ENCODE results near the gene KPNA4. TPM values are rescaled to one million over a fixed set of nuclear protein-coding genes. Genes with fewer than 3 reads are reported as not detected.

The KPNA4 gene
- total RNA-seq, 4 donors from 2014 or later = 24.7 to 31.2 (median 30.4) TPM

DNA sequence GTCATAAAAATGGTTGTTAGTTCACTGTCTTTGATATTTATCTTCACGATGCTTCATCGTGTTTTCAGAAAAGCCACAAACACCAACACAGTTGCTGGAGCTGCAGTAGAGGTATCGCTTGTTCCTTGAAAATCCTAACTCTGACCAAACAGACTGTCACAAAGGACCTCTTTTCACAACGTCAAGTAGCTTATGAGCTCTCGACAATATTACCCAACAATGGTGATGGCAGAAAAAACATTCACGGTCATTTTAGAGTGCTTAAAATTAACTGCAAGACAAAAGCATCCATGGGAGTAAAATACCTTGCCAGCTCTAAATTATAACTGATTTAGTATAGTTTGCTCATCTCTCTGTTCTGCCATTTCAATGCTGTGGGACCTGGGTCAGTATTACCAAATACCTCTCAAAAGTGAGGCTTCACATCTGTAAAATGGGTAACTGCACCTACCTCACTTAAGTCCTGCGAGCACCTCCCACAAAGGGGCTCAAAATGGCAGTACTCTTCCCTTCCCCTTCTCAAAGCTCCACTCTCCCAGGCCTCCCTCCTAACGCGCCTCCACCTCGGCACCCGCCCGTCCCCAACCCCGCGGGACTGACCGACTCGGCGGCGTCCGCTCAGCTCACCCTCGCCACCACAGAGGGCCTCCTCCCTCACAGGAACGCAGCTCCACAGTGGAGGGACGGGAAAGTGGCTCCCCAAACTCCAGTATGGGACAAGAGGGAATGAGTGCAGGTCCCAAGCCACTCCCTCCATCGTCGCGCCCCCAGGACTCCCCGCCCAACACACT is 116.3 kb downstream of the KPNA4 start:
- no peaks in the 10 kb centered on the region for H3K27me3 ChIP-seq
- intact Hi-C loops (cut with DNase I) = no loop called here
- DNase-seq = no peak
- peak overlapping the region in 1 of 3 donors; percentile 24 for H3K27ac ChIP-seq
- H3K4me1 ChIP-seq = peaks cover 0 to 7% of the 10 kb centered on the region in 2 donors
- WGBS, 2 donors = 3 to 4% methylated on average over 25 of the region's 26 CpGs
- H3K4me3 ChIP-seq (replicated peaks in 1 of 3) = peak overlapping the region in 2 of 3 donors; percentile 23 to 39
- no peak for TF ChIP-seq CTCF (IDR thresholded peaks at IDR 0.05)
- no peak for TF ChIP-seq POLR2A (IDR thresholded peaks at IDR 0.05)
- no peaks in the 10 kb centered on the region for H3K36me3 ChIP-seq
- no peaks in the 10 kb centered on the region for H3K9me3 ChIP-seq

DNA sequence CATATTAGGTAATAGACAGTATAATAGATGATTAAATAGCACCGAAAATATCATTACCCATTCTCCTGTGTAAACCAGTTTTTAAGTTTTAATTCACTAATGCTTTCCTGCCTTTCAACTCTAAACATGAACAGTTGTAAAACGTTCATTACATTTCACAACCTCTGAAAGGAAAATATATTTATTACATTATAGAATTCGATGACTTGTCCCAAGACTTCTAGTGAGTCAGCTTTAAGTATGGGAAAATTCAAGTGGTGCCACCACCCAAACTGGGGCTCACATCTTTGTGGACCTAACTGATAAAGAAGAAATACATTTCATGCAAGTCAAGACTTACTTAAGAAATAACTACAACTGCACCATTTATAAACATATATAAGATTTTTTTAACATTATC is 117.8 kb downstream of the KPNA4 start:
- Histone ChIP-seq H3K4me3 (replicated peaks in 1 of 3) (no peak overlapping the region), H3K36me3 (no peaks in the 10 kb centered on the region), H3K27me3 (no peaks in the 10 kb centered on the region), H3K4me1 (peaks cover 0 to 7% of the 10 kb centered on the region in 2 donors), H3K9me3 (no peaks in the 10 kb centered on the region), H3K27ac (no peak overlapping the region)
- 78 to 79% methylated on average over 3 of the region's 3 CpGs for WGBS, 2 donors
- TF ChIP-seq POLR2A (IDR thresholded peaks at IDR 0.05) (no peak), CTCF (IDR thresholded peaks at IDR 0.05) (no peak)
- DNase-seq = no peak
- intact Hi-C loops (cut with DNase I) = no loop called here

- Histone ChIP-seq H3K4me1 (peaks cover 0 to 7% of the 10 kb centered on the region in 2 donors), H3K36me3 (no peaks in the 10 kb centered on the region), H3K4me3 (replicated peaks in 1 of 3) (no peak overlapping the region), H3K27me3 (no peaks in the 10 kb centered on the region), H3K27ac (no peak overlapping the region), H3K9me3 (no peaks in the 10 kb centered on the region)
- intact Hi-C loops (cut with DNase I) = no loop called here
- TF ChIP-seq CTCF (IDR thresholded peaks at IDR 0.05) = no peak
- TF ChIP-seq POLR2A (IDR thresholded peaks at IDR 0.05) = no peak
- WGBS, 2 donors = 96 to 98% methylated on average over 13 of the region's 13 CpGs
- no peak for DNase-seq
Measured at GRCh38 chr3:160446522-160447056, 118.8 kb downstream of the KPNA4 start.

GRCh38 chr3:160445854-160446253 is 119.5 kb downstream of the KPNA4 start:
- Histone ChIP-seq H3K4me3 (replicated peaks in 1 of 3) (no peak overlapping the region), H3K36me3 (no peaks in the 10 kb centered on the region), H3K4me1 (peaks cover 0 to 7% of the 10 kb centered on the region in 2 donors), H3K9me3 (no peaks in the 10 kb centered on the region), H3K27me3 (no peaks in the 10 kb centered on the region), H3K27ac (no peak overlapping the region)
- no peak for TF ChIP-seq POLR2A (IDR thresholded peaks at IDR 0.05)
- no peak for TF ChIP-seq CTCF (IDR thresholded peaks at IDR 0.05)
- intact Hi-C loops (cut with DNase I) = no loop called here
- WGBS, 2 donors = 95 to 100% methylated on average over 1 of the region's 1 CpG
- DNase-seq = no peak

Small RNAs within 50 kb of the gene (small RNA-seq; reads per million reads assigned to genes)
- gene RNU7-136P = not detected

Other genes with a start within 250 kb of the KPNA4 start
- gene IFT80, start 166.3 kb downstream of the KPNA4 start, total RNA-seq = 100 to 1,000 TPM in 1 of 4 donors, 10 to 100 TPM in 3; 43.8 to 111 (median 51.0) TPM
- gene SMC4, start 165.9 kb downstream of the KPNA4 start, total RNA-seq = 10 to 100 TPM; 25.5 to 53.5 (median 40.7) TPM
- 1 to 10 TPM; 3.3 to 5.6 (median 3.8) TPM for gene TRIM59, start 115.8 kb downstream of the KPNA4 start, total RNA-seq
- gene ARL14, start 111.6 kb upstream of the KPNA4 start, total RNA-seq = not detected
- 10 to 100 TPM; 47.2 to 77.4 (median 50.4) TPM for gene PPM1L, start 190.7 kb upstream of the KPNA4 start, total RNA-seq